Measurements from ENCODE around the gene RASSF4.

The RASSF4 gene

GRCh38 chr10:44988957-44989585, 29.5 kb downstream of the RASSF4 start:
- Mint-ChIP-seq H3K9me3 (no peaks in the 10 kb centered on the region), H3K36me3 (ENCODE audit: low read depth) (peaks cover 36% of the 10 kb centered on the region), H3K27me3 (ENCODE audit: low read depth) (no peaks in the 10 kb centered on the region), H3K4me1 (peaks cover 48% of the 10 kb centered on the region), H3K27ac (peak overlapping the region in 1 of 3 experiments; percentile 32), H3K4me3 (no peak overlapping the region)
- TF ChIP-seq CTCF (IDR thresholded peaks at IDR 0.05; ENCODE audit: unreplicated experiment in 3 of 3), result no peak

GRCh38 chr10:44989597-44990301, 30.1 kb downstream of the RASSF4 start:
- H3K27me3 Mint-ChIP-seq (ENCODE audit: low read depth), result no peaks in the 10 kb centered on the region
- H3K4me3 Mint-ChIP-seq, result no peak overlapping the region
- peaks cover 51% of the 10 kb centered on the region for H3K4me1 Mint-ChIP-seq
- no peak for TF ChIP-seq CTCF (IDR thresholded peaks at IDR 0.05; ENCODE audit: unreplicated experiment in 3 of 3)
- H3K9me3 Mint-ChIP-seq, result no peaks in the 10 kb centered on the region
- H3K36me3 Mint-ChIP-seq (ENCODE audit: low read depth), result peaks cover 32% of the 10 kb centered on the region
- H3K27ac Mint-ChIP-seq, result peak overlapping the region in 2 of 3 experiments; percentile 32 to 63

- H3K27me3 Mint-ChIP-seq (ENCODE audit: low read depth), result no peaks in the 10 kb centered on the region
- H3K9me3 Mint-ChIP-seq, result no peaks in the 10 kb centered on the region
- H3K4me1 Mint-ChIP-seq, result peaks cover 51% of the 10 kb centered on the region
Observed at GRCh38 chr10:44990302-44990655, 30.7 kb downstream of the RASSF4 start.

GRCh38 chr10:44990965-44991364, 31.4 kb downstream of the RASSF4 start:
- Mint-ChIP-seq H3K4me3 (no peak overlapping the region), H3K27ac (no peak overlapping the region), H3K9me3 (no peaks in the 10 kb centered on the region), H3K4me1 (peaks cover 56% of the 10 kb centered on the region), H3K27me3 (ENCODE audit: low read depth) (no peaks in the 10 kb centered on the region), H3K36me3 (ENCODE audit: low read depth) (peaks cover 21% of the 10 kb centered on the region)
- no peak for TF ChIP-seq CTCF (IDR thresholded peaks at IDR 0.05; ENCODE audit: unreplicated experiment in 3 of 3)

More at GRCh38 chr10:44990302-44990655, 30.7 kb downstream of the RASSF4 start:
- H3K4me3 Mint-ChIP-seq, result no peak overlapping the region
- peak overlapping the region in 2 of 3 experiments; percentile 32 to 63 for H3K27ac Mint-ChIP-seq
- peaks cover 28% of the 10 kb centered on the region for H3K36me3 Mint-ChIP-seq (ENCODE audit: low read depth)
- peak; percentile 20 to 54 (median 23) for TF ChIP-seq CTCF (IDR thresholded peaks at IDR 0.05; ENCODE audit: unreplicated experiment in 3 of 3)

- TF ChIP-seq CTCF (IDR thresholded peaks at IDR 0.05; ENCODE audit: unreplicated experiment in 3 of 3), result no peak
- Mint-ChIP-seq H3K4me3 (no peak overlapping the region), H3K27me3 (ENCODE audit: low read depth) (no peaks in the 10 kb centered on the region), H3K4me1 (peaks cover 56% of the 10 kb centered on the region), H3K9me3 (no peaks in the 10 kb centered on the region), H3K36me3 (ENCODE audit: low read depth) (peaks cover 18% of the 10 kb centered on the region), H3K27ac (peak overlapping the region in 2 of 3 experiments; percentile 58 to 62)
Observed at GRCh38 chr10:44991571-44991970, 32.0 kb downstream of the RASSF4 start.
